GM12801 (cell line): ENCODE measurements around the gene HBD.

Source experiments
- CTCF ChIP-seq: IDR thresholded peaks from one replicate; pipeline ENCODE4 v1.5.1; 2011; ENCODE audit warnings: control low read depth; ENCODE audit not compliant: insufficient read length; ENCODE audit errors: extremely low read depth

Gene HBD

GRCh38 chr11:5223686-5224085, 10.6 kb downstream of the HBD start:
- TF ChIP-seq CTCF = no peak

DNA sequence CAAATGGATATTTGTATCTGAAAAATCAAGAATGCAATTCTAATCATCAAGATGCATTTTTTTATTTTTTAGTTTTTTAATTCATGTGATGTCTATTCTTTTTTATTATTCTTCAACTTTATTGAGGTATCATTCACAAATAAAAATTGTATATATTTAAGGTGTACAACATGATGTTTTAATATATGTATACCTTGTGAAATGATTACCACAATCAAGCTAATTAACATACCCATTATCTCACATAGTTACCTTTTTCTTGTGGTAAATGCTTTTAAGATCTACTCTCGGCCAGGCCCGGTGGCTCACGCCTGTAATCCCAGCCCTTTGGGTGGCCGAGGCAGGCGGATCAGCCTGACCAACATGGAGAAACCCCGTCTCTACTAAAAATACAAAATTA, 11.1 kb downstream of the HBD start:
- TF ChIP-seq CTCF = no peak

GRCh38 chr11:5210376-5210885, 23.9 kb downstream of the HBD start:
- no peak for TF ChIP-seq CTCF

DNA sequence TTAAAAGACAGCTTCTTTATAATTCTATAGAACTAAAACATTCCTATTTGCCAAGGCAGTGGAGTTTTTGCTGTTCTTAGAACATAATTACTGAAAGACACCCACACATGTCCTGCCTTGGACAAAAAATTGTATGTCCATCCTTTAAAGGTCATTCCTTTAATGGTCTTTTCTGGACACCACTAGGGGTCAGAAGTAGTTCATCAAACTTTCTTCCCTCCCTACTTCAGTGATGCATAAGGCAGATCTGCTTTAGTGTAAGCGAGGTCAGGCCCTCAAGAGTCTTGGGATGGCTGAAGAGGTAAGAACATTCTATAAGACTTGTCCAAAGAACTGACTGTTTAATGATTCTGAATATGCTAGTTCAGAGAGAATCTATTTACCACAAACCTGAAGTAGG, 29.5 kb downstream of the HBD start:
- TF ChIP-seq CTCF = no peak

- no peak for TF ChIP-seq CTCF
Observed at GRCh38 chr11:5203366-5203765, 30.9 kb downstream of the HBD start.

GRCh38 chr11:5200582-5200981, 33.7 kb downstream of the HBD start, which contains the start of gene OR51V1:
TSS of gene OR51V1 (minus strand) at chr11:5200682. CDS start at chr11:5200682, 0 bp downstream.
- no peak for TF ChIP-seq CTCF

DNA sequence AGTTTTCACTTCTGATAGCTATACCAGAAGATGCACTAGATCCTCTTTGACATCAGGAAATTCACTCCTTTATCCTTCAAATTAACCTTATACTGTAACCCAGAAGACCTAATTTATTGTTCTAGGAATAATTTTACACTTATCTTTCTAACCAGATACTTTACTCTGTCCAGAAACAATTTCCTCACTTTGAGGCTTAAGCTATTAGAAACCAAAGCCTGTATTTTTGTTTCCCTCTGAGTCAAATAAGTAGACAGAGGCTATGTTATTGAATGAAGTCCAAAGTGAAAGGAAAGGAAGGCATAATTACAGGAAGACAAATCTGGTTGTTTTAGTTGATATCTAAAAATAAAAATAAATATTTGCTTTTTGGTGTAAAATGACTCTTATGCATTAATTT, 36.0 kb downstream of the HBD start:
- no peak for TF ChIP-seq CTCF

GRCh38 chr11:5197536-5197935, 36.7 kb downstream of the HBD start:
- no peak for TF ChIP-seq CTCF
